ENCODE results near the gene SGIP1. TPM values are rescaled to one million over a fixed set of nuclear protein-coding genes. Genes with fewer than 3 reads are reported as not detected.

The SGIP1 gene
- total RNA-seq, 4 donors from 2014 or later = 3.9 to 14.7 (median 6.5) TPM

- no peaks in the 10 kb centered on the region for H3K27me3 ChIP-seq
- H3K27ac ChIP-seq = peak overlapping the region in 1 of 4 donors; percentile 34
- no peak for TF ChIP-seq EP300 (IDR thresholded peaks at IDR 0.05)
- no peak for TF ChIP-seq CTCF (IDR thresholded peaks at IDR 0.05)
- TF ChIP-seq POLR2A (IDR thresholded peaks at IDR 0.05) = no peak
- H3K4me3 ChIP-seq = no peak overlapping the region
- no peaks in the 10 kb centered on the region for H3K36me3 ChIP-seq
- no peak for DNase-seq (ENCODE audit: low spot score in 2 of 2)
- no peaks in the 10 kb centered on the region for H3K9me3 ChIP-seq
- WGBS, 2 donors = 57 to 75% methylated on average over 4 of the region's 4 CpGs
- peaks cover 0 to 6% (median 0%) of the 10 kb centered on the region in 4 donors for H3K4me1 ChIP-seq
Observed at GRCh38 chr1:66704177-66704875, 170.4 kb downstream of the SGIP1 start.

- H3K4me3 ChIP-seq = no peak overlapping the region
- H3K4me1 ChIP-seq = peaks cover 0 to 6% (median 0%) of the 10 kb centered on the region in 4 donors
- no peaks in the 10 kb centered on the region for H3K36me3 ChIP-seq
- H3K27me3 ChIP-seq = no peaks in the 10 kb centered on the region
- 41 to 44% methylated on average over 5 of the region's 5 CpGs for WGBS, 2 donors
- TF ChIP-seq POLR2A (IDR thresholded peaks at IDR 0.05) (no peak), EP300 (IDR thresholded peaks at IDR 0.05) (peak; percentile 43 to 53)
- H3K27ac ChIP-seq = peak overlapping the region in 1 of 4 donors; percentile 9
- no peak for DNase-seq (ENCODE audit: low spot score in 2 of 2)
- no peaks in the 10 kb centered on the region for H3K9me3 ChIP-seq
Observed at GRCh38 chr1:66705110-66705509, 171.2 kb downstream of the SGIP1 start.

- Histone ChIP-seq H3K4me3 (no peak overlapping the region), H3K9me3 (no peaks in the 10 kb centered on the region), H3K4me1 (no peaks in the 10 kb centered on the region), H3K27ac (no peak overlapping the region), H3K36me3 (no peaks in the 10 kb centered on the region), H3K27me3 (no peaks in the 10 kb centered on the region)
- TF ChIP-seq CTCF (IDR thresholded peaks at IDR 0.05) (no peak), POLR2A (IDR thresholded peaks at IDR 0.05) (no peak), EP300 (IDR thresholded peaks at IDR 0.05) (no peak)
- WGBS, 2 donors = 10 to 34% methylated on average over 2 of the region's 2 CpGs
- DNase-seq (ENCODE audit: low spot score in 2 of 2) = no peak
Observed at GRCh38 chr1:66711420-66711819, 177.5 kb downstream of the SGIP1 start.

- Histone ChIP-seq H3K36me3 (no peaks in the 10 kb centered on the region), H3K27ac (no peak overlapping the region), H3K4me3 (no peak overlapping the region), H3K9me3 (no peaks in the 10 kb centered on the region), H3K27me3 (no peaks in the 10 kb centered on the region), H3K4me1 (no peaks in the 10 kb centered on the region)
- TF ChIP-seq POLR2A (IDR thresholded peaks at IDR 0.05) (no peak), CTCF (IDR thresholded peaks at IDR 0.05) (no peak), EP300 (IDR thresholded peaks at IDR 0.05) (no peak)
- DNase-seq (ENCODE audit: low spot score in 2 of 2) = no peak
- 49 to 60% methylated on average over 2 of the region's 2 CpGs for WGBS, 2 donors
Observed at GRCh38 chr1:66712839-66713238, 178.9 kb downstream of the SGIP1 start.

- Histone ChIP-seq H3K27ac (no peak overlapping the region), H3K36me3 (no peaks in the 10 kb centered on the region), H3K27me3 (no peaks in the 10 kb centered on the region), H3K4me3 (no peak overlapping the region), H3K9me3 (no peaks in the 10 kb centered on the region), H3K4me1 (peaks cover 0 to 10% (median 0%) of the 10 kb centered on the region in 4 donors)
- TF ChIP-seq CTCF (IDR thresholded peaks at IDR 0.05) (no peak), EP300 (IDR thresholded peaks at IDR 0.05) (no peak)
- no peak for DNase-seq (ENCODE audit: low spot score in 2 of 2)
Observed at GRCh38 chr1:66723985-66724384, 190.0 kb downstream of the SGIP1 start.
